Measurements from ENCODE around the gene OST4.

DNA sequence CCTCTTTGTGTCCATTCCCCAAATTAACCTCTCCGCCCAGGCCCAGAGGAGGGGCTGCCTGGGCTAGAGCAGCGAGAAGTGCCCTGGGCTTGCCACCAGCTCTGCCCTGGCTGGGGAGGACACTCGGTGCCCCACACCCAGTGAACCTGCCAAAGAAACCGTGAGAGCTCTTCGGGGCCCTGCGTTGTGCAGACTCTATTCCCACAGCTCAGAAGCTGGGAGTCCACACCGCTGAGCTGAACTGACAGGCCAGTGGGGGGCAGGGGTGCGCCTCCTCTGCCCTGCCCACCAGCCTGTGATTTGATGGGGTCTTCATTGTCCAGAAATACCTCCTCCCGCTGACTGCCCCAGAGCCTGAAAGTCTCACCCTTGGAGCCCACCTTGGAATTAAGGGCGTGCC is 28.6 kb upstream of the OST4 start:
- TF ChIP-seq, protein P1, sequence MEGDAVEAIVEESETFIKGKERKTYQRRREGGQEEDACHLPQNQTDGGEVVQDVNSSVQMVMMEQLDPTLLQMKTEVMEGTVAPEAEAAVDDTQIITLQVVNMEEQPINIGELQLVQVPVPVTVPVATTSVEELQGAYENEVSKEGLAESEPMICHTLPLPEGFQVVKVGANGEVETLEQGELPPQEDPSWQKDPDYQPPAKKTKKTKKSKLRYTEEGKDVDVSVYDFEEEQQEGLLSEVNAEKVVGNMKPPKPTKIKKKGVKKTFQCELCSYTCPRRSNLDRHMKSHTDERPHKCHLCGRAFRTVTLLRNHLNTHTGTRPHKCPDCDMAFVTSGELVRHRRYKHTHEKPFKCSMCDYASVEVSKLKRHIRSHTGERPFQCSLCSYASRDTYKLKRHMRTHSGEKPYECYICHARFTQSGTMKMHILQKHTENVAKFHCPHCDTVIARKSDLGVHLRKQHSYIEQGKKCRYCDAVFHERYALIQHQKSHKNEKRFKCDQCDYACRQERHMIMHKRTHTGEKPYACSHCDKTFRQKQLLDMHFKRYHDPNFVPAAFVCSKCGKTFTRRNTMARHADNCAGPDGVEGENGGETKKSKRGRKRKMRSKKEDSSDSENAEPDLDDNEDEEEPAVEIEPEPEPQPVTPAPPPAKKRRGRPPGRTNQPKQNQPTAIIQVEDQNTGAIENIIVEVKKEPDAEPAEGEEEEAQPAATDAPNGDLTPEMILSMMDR (IDR thresholded peaks at IDR 0.05) = no peak
- no peak for TF ChIP-seq POLR2A (IDR thresholded peaks at IDR 0.05)

All from tibial nerve (tissue), 3 donors.